ENCODE results near the gene AUP1. TPM values are rescaled to one million over a fixed set of nuclear protein-coding genes. Genes with fewer than 3 reads are reported as not detected.
A peak's percentile ranks its signal among the peaks of the same experiment; 100 is the strongest.

Gene AUP1
- total and polyA plus RNA-seq, 7 donors = 46.5 to 178 (median 82.0) TPM

GRCh38 chr2:74497777-74498499 lies 31.6 kb downstream of the AUP1 start:
- intact Hi-C loops (cut with DNase I) = no loop called here
- Histone ChIP-seq H3K4me1 (peaks cover 0 to 38% (median 34%) of the 10 kb centered on the region in 4 donors), H3K27ac (no peak overlapping the region), H3K4me3 (peak overlapping the region in 3 of 4 donors; percentile 2 to 44 (median 36)), H3K9me3 (no peaks in the 10 kb centered on the region), H3K27me3 (peaks cover 49 to 64% (median 54%) of the 10 kb centered on the region in 3 donors), H3K36me3 (peaks cover 0 to 16% (median 4%) of the 10 kb centered on the region in 4 donors)
- TF ChIP-seq POLR2A (IDR thresholded peaks at IDR 0.05) (no peak), POLR2AphosphoS5 (IDR thresholded peaks at IDR 0.05) (peak in 3 of 4 donors; percentile 5 to 58 (median 34))
- WGBS, 2 donors = 3 to 4% methylated on average over 61 of the region's 61 CpGs
- DNase-seq = no peak

- no peak for DNase-seq
- Histone ChIP-seq H3K4me1 (peaks cover 0 to 30% (median 26%) of the 10 kb centered on the region in 4 donors), H3K9me3 (no peaks in the 10 kb centered on the region), H3K27me3 (peaks cover 42 to 56% (median 47%) of the 10 kb centered on the region in 3 donors), H3K27ac (no peak overlapping the region), H3K36me3 (peaks cover 0 to 23% (median 11%) of the 10 kb centered on the region in 4 donors), H3K4me3 (peak overlapping the region in 2 of 4 donors; percentile 36 to 44)
- TF ChIP-seq CTCF (IDR thresholded peaks at IDR 0.05) (no peak), POLR2A (IDR thresholded peaks at IDR 0.05) (no peak), EP300 (IDR thresholded peaks at IDR 0.05) (no peak), POLR2AphosphoS5 (IDR thresholded peaks at IDR 0.05) (no peak)
- 65 to 77% methylated on average over 19 of the region's 19 CpGs for WGBS, 2 donors
- intact Hi-C loops (cut with DNase I) = no loop called here
These were observed 32.3 kb downstream of the AUP1 start for GRCh38 chr2:74496997-74497776.

- intact Hi-C loops (cut with DNase I) = no loop called here
- DNase-seq = no peak
- peaks cover 0 to 41% (median 29%) of the 10 kb centered on the region in 4 donors for H3K36me3 ChIP-seq
- peaks cover 27 to 39% (median 31%) of the 10 kb centered on the region in 3 donors for H3K27me3 ChIP-seq
- H3K4me3 ChIP-seq = no peak overlapping the region
- H3K4me1 ChIP-seq = peaks cover 0 to 27% (median 25%) of the 10 kb centered on the region in 4 donors
- no peaks in the 10 kb centered on the region for H3K9me3 ChIP-seq
- H3K27ac ChIP-seq = no peak overlapping the region
- TF ChIP-seq CTCF (IDR thresholded peaks at IDR 0.05) (no peak), POLR2A (IDR thresholded peaks at IDR 0.05) (no peak)
- WGBS, 2 donors = 89 to 96% methylated on average over 1 of the region's 1 CpG
These were observed 34.1 kb downstream of the AUP1 start for GRCh38 chr2:74495440-74495839.

GRCh38 chr2:74493546-74493945 lies 36.0 kb downstream of the AUP1 start:
- no peak for DNase-seq
- H3K4me3 ChIP-seq = no peak overlapping the region
- peaks cover 8 to 20% (median 14%) of the 10 kb centered on the region in 3 donors for H3K27me3 ChIP-seq
- no peak overlapping the region for H3K27ac ChIP-seq
- peaks cover 0 to 59% (median 37%) of the 10 kb centered on the region in 4 donors for H3K36me3 ChIP-seq
- no peaks in the 10 kb centered on the region for H3K9me3 ChIP-seq
- peaks cover 0 to 12% (median 12%) of the 10 kb centered on the region in 4 donors for H3K4me1 ChIP-seq
- intact Hi-C loops (cut with DNase I) = no loop called here
- WGBS, 2 donors = 92 to 94% methylated on average over 3 of the region's 3 CpGs
- no peak for TF ChIP-seq EP300 (IDR thresholded peaks at IDR 0.05)
- TF ChIP-seq POLR2AphosphoS5 (IDR thresholded peaks at IDR 0.05) = no peak
- TF ChIP-seq CTCF (IDR thresholded peaks at IDR 0.05) = no peak
- no peak for TF ChIP-seq POLR2A (IDR thresholded peaks at IDR 0.05)
